GM21786 (cell line): ENCODE results near the gene PRCC.

Experiments
- ATAC-seq: cut with Tn5 transposase; IDR thresholded peaks from one replicate; pipeline ENCODE4 v1.9.1; 2021; ENCODE audit not compliant: unreplicated experiment

PRCC gene

DNA sequence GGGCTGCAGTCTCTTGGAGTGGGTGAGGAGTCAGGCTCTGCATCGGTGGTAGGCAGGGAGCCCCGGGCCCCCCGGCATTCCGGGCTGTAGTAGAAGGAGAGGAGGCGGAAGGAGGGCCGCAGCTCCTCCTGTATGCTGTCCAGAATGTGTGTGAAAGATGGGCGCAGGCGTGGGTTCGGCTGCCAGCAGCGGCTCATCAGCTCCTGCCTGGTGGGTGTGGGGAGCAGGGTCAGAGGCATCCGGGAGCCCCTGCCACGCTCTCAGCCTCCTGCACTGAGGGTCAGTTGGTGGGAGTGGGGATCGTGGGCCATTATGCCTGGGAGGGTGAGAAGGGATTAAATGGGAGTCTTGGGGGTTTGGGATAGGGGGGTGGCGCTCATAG, 73.6 kb downstream of the PRCC start:
- no peak for ATAC-seq

DNA sequence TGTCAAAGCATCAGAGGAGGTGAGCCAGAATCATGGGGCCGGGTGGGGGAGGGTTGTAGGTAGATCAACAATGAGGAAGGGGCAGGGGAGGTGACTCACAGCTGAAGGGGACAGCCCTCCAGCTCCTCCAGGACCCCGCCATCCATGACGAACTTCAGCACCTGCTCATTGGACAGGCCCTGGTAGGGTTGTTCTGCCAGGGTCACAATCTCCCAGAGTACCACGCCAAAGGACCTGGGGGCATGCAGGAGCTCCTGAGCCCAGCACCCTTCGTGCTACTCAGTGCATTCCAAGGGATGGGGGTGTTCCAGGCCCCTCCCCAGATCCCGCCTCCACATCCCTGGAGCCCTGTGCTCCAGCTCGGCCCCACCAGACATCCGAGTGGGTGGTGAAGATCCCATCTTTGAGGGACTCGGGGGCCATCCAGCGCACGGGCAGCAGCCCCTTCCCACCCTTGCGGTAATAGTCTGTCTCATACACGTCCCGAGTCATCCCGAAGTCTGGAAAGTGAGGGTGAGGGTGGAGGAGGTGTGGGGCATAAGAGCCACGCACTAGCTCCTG, 74.0 kb downstream of the PRCC start:
- ATAC-seq = no peak

DNA sequence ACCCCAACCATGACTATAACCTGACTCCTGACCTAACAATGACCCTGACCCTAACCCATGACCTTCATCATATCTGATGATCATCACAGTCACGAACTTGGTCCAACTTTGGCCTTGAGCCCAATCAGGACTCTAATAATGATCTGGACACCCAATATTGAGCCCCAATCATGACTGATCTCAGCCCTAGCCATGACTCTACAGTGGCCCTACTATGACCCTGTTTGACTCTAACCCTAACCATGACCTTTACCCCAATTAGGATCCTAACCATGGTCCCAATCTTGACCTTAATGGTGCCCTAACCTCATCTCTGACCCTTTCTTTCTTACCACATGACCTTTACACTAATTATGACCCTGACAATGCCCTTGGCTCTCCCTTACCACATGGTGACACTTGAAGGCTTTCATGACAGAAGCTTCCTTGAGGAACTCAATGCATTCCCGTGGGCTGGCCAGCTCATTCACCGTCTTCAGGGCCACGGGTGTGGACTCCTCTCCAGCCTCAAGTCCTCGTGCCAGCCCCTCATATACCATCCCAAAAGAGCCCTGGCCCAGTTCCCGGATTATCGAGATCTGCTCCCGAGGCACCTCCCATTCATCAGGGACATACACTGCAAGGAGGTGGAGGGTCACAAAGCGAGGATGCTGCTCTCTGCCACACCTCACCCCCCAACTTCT, 75.4 kb downstream of the PRCC start:
- no peak for ATAC-seq

DNA sequence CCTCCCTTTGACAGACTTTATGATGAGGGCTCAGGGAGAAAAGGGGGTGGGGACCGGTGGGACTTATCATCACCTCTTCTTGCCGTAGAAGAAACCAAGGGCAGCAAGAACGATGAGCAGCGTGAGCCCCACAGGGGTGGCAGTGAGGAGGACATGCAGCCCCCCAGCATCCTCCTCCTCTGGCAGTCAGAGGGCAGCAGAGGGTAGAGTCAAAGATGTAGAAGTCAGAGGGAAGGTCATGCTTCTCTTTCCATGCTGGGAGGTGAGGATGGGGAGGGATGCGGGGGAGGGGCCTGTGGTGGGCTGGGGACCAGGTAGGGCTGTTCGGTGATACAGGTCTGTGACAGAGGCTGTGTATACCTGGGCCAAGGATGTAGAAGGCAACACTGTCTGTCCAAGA, 76.8 kb downstream of the PRCC start:
- ATAC-seq = no peak

DNA sequence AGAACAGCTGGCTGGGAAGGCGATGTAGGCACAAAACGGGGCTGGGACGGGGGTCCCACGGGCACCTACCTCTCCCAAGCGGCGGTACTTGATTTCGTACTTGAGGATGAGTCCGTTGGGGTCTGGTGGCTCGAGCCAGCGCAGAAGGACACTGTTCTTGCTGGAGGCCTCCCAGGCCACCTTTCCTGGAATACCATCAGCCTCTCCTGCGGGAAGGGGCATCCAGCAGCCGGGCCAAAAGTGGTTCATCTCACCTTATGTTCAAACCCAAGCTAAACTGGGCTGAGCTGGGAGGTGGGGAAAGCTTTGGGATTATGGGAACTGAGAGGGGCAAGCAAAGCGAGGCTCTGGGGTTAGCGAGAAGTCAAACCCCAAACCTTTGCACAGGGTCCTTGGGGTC, 77.3 kb downstream of the PRCC start:
- ATAC-seq = no peak

DNA sequence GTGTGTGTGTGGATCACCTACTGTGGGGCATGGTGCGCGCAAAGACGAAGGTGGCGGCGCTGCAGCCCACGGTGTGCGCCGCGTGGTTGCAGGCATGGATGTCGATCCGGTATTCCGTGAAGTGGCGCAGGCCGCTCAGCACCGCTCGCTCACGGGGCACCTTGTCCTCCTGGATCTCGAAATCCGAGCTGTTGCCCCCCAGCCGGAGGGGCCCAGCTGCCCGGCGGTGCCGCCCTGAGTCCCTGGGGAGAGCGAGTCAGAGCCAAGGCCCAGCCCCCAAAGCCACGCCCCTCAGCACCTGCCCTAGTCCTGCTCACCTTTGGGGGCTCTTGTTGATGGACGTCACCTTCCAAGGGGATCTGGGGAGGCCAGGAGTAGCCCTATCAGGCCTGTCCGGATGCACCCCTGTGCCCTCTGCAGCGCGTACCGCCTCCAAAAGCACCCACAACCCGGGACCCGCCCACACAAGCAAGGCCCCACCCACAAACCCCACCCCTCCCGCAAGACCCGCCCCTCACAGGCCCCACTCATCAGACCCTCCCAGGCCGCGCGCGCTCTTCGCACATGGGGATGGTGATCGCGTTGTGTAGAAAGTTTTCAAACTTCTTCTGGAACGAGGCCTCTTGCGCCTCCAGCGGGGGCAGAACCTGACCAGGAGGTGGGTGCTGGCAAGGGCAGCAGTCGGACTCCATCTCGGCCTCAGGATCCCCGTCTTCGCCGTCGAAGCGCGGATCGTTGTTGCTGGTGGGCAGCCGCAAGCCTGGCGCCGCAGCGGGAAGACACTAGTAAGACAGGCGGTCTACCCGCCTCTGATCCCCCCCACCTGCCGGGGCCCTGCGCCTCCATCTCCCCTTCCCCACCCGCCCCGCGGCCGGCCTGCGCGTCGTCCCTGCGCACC, 78.0 kb downstream of the PRCC start:
- ATAC-seq = no peak

DNA sequence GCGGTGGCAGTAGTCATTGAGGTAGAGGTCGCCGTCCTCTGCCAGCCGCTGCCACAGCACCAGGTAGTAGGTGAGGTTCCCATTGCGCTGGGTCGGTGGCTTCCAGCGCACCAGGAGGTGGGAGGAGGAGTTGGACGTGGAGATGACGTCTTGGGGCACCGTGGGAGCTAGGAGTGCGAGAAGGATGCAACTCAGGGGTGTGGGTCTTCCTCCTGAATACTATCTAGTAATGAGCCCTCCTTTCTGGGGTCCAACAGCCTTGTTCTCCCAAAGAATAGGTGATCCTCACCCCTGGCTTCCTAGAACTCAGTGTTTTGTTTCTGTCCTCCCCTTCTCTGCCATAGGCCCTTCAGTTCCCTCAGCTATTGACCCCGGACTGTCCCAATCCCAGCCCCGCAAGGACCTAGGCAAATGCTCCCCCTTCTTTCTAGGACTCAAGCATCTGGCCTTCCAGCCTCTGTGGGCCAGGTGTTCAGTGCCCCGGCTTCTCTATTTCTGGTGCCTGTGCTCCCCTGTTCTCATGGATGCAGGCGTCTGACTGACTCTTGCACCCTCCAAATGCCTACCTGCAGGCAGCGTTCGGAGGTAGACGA, 78.7 kb downstream of the PRCC start:
- ATAC-seq = no peak

DNA sequence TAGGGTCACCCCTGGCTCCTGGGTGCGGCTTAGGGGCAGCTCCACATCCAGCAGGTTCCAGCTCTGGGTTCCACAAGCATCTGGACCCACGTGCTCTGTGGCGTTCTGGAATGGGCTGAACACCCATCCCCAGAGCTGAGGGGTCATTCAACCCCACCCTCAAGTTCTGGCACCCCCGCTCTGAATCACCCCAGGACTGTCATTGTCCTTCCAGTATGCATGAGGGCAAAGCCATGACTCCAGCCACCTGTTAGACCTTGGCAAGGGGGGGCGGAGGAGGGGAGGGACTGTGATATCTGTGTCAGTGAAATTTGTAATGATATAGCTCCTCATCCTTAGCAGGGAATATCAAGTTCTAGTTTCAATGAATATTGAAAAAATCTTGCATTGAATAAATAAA, 79.3 kb downstream of the PRCC start:
- no peak for ATAC-seq

DNA sequence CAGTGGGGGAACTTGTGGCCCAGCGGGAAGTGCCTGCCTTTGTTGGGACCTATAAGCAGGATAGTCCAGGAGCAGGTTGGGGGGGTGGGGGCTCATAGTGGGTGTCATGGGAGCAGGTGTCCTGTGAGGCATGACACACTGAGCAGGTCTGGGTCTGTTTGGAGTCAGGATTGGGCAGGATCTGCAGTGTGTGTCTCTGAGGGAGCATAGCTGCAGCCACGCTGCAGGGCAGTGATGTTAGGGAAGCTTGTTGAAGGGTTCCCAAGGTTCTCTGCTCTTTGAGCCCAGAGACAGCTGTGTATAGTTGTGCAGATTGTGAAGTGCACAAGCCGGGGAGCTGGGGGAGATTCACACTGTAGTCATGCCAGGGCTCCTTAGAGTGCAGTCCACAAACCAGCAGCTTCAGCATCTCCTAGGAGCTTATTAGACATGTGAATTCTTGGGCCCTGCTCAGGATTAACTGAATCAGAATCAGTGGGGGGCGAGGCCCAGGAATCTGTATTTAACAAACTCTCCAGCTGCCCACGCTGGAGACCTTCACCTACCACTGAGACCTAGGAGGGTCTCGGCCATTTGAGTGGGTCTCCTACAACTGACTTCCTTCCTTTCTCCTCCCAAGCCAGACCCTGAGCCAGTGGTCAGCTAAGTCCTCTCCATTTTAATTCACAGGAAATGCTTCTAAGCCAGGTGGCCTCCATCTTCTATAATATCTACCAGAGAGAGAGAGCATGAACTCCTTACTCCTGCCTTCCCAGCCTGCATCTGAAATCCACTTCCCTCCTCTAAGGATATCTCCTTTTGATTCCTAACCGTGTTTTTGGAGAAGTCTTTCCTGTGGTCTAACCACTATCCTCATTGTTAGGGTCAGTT, 80.5 kb downstream of the PRCC start:
- no peak for ATAC-seq

DNA sequence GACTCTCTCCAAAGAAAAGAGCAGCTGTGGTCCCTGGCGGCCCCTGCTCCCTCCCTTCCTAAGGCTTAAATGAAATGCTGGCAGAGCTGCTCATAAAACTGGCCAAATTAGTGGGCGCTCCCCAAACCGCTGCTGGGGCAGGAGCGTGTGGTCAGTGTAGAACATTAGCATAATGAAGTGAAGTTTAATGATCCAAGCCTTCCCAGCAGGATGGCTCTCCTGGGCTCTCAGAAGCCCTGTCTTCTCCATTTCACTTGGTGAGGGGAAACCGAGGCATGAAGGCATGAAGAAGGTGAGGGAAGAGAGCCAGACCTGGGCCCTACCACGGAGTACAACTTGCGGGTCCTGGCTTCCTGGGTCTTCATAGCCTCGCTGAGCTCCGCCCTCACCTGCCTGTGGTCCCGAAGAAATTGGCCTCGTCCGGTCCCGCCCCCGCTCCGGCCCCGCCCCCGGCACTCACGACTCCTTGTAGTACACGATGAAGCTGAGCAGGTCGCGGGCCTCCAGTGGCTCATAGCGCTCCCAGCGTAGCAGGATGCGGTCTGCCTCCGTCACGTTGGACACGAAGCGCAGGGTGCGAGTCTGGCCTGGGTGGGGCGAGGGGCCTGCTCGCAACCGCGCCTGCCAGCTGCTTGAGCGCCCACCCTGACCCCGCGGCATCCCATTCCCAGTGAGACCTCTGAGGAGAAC, 81.3 kb downstream of the PRCC start:
- ATAC-seq = no peak

DNA sequence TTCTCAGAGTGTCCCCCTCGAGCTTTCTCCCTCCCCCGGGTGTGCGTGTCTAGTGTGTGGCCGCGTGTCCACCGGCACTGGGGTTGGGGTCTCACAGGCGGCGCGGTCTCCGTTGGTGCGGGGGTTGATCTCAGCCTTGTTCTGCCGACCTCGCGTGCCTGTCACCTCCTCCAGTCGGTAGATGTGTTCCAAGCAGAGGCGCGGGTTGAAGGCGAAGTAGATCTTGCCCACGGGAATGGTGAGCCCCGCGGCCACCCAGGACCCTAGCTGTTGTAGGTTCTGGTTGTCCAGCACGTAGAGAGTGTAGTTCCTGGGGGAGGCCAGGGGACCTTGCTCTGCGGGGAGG, 81.8 kb downstream of the PRCC start:
- ATAC-seq = no peak
